ENCODE measurements around the gene FCHSD2.

FCHSD2 gene

DNA sequence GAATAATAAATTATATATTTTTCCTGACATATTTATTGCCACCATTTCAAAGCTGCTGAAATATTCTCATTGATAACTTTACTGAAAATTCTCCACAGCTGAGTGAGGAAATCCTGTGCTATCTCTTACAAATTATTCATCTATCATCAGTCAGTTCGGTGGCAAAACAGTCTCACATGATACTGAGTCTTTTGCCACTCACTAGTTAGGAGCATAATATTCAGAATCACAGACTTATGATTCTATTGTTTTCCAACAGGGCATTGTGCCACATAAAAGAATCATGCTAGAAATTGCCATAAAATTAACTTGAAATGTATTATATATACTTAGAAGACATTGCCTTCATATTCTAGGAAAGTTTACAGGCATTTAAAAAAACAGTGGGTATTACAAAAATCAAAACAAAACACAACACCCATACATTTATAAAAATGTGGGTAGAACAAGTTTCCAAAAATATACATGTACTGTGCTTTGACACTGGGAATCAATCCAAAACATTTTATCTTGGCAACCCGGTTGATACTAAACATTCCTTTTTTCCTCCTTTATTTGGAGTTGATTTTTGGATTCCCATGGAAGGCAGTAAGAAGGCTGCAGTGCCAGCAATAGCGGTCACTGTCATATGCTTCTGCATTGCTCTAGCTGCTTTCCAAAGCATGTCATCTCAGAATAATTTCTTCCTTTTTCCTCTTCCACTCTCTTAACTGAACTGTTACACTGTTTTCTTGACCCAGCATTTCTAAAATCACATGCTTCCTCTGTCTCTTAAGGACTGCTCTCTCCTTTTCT, 285.4 kb downstream of the FCHSD2 start:
- TF ChIP-seq SIN3A (IDR thresholded peaks at IDR 0.05; ENCODE audit: borderline replicate concordance, insufficient read depth, low read length): no peak
- TF ChIP-seq FOXP2 (optimal IDR thresholded peaks at IDR 0.05; ENCODE audit: borderline replicate concordance, extremely low read depth, extremely low read length, insufficient read depth): no peak
- TF ChIP-seq, protein P1, sequence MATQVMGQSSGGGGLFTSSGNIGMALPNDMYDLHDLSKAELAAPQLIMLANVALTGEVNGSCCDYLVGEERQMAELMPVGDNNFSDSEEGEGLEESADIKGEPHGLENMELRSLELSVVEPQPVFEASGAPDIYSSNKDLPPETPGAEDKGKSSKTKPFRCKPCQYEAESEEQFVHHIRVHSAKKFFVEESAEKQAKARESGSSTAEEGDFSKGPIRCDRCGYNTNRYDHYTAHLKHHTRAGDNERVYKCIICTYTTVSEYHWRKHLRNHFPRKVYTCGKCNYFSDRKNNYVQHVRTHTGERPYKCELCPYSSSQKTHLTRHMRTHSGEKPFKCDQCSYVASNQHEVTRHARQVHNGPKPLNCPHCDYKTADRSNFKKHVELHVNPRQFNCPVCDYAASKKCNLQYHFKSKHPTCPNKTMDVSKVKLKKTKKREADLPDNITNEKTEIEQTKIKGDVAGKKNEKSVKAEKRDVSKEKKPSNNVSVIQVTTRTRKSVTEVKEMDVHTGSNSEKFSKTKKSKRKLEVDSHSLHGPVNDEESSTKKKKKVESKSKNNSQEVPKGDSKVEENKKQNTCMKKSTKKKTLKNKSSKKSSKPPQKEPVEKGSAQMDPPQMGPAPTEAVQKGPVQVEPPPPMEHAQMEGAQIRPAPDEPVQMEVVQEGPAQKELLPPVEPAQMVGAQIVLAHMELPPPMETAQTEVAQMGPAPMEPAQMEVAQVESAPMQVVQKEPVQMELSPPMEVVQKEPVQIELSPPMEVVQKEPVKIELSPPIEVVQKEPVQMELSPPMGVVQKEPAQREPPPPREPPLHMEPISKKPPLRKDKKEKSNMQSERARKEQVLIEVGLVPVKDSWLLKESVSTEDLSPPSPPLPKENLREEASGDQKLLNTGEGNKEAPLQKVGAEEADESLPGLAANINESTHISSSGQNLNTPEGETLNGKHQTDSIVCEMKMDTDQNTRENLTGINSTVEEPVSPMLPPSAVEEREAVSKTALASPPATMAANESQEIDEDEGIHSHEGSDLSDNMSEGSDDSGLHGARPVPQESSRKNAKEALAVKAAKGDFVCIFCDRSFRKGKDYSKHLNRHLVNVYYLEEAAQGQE (IDR thresholded peaks at IDR 0.05; ENCODE audit: insufficient read depth in 1 of 2, low read depth in 2 of 2, low read length in 2 of 2): no peak
- TF ChIP-seq TAF1 (IDR thresholded peaks at IDR 0.05; ENCODE audit: borderline replicate concordance, insufficient read depth, low read length): no peak
- no peak for TF ChIP-seq POLR2AphosphoS5 (IDR thresholded peaks at IDR 0.05; ENCODE audit: low read depth, low read length)

- TF ChIP-seq POLR2AphosphoS5 (IDR thresholded peaks at IDR 0.05; ENCODE audit: low read depth, low read length): no peak
- no peak for TF ChIP-seq TAF1 (IDR thresholded peaks at IDR 0.05; ENCODE audit: borderline replicate concordance, insufficient read depth, low read length)
- no peak for TF ChIP-seq SIN3A (IDR thresholded peaks at IDR 0.05; ENCODE audit: borderline replicate concordance, insufficient read depth, low read length)
- no peak for TF ChIP-seq FOXP2 (optimal IDR thresholded peaks at IDR 0.05; ENCODE audit: borderline replicate concordance, extremely low read depth, extremely low read length, insufficient read depth)
- TF ChIP-seq, protein P1 (IDR thresholded peaks at IDR 0.05; ENCODE audit: insufficient read depth in 1 of 2, low read depth in 2 of 2, low read length in 2 of 2): no peak
Observed at GRCh38 chr11:72856065-72856464, 286.1 kb downstream of the FCHSD2 start.

DNA sequence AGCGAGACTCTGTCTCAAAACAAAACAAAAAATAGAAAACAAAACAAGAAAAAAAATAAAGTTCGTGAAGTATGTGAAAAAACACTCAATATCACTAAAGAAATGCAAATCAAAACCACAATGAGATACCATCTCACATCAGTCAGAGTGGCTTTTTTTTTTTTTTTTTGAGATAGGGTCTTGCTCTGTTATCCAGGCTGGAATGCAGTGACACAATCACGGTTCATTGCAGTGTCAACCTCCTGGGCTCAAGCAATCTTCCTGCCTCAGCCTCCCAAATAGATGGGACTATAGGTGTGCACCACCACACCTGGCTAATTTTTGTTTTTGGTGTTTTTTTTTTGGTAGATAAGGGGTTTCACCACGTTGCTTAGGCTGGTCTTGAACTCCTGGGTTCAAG, 290.4 kb downstream of the FCHSD2 start:
- TF ChIP-seq TAF1 (IDR thresholded peaks at IDR 0.05; ENCODE audit: borderline replicate concordance, insufficient read depth, low read length) (no peak), FOXP2 (optimal IDR thresholded peaks at IDR 0.05; ENCODE audit: borderline replicate concordance, extremely low read depth, extremely low read length, insufficient read depth) (no peak), POLR2AphosphoS5 (IDR thresholded peaks at IDR 0.05; ENCODE audit: low read depth, low read length) (no peak), SIN3A (IDR thresholded peaks at IDR 0.05; ENCODE audit: borderline replicate concordance, insufficient read depth, low read length) (no peak)

- TF ChIP-seq FOXP2 (optimal IDR thresholded peaks at IDR 0.05; ENCODE audit: borderline replicate concordance, extremely low read depth, extremely low read length, insufficient read depth) (no peak), TAF1 (IDR thresholded peaks at IDR 0.05; ENCODE audit: borderline replicate concordance, insufficient read depth, low read length) (no peak), SIN3A (IDR thresholded peaks at IDR 0.05; ENCODE audit: borderline replicate concordance, insufficient read depth, low read length) (no peak)
- TF ChIP-seq, protein P1 (IDR thresholded peaks at IDR 0.05; ENCODE audit: insufficient read depth in 1 of 2, low read depth in 2 of 2, low read length in 2 of 2): no peak
Observed at GRCh38 chr11:72850832-72851231, 291.3 kb downstream of the FCHSD2 start.

GRCh38 chr11:72848846-72849466, 293.2 kb downstream of the FCHSD2 start:
- TF ChIP-seq SIN3A (IDR thresholded peaks at IDR 0.05; ENCODE audit: borderline replicate concordance, insufficient read depth, low read length) (no peak), POLR2AphosphoS5 (IDR thresholded peaks at IDR 0.05; ENCODE audit: low read depth, low read length) (no peak), FOXP2 (optimal IDR thresholded peaks at IDR 0.05; ENCODE audit: borderline replicate concordance, extremely low read depth, extremely low read length, insufficient read depth) (no peak), TAF1 (IDR thresholded peaks at IDR 0.05; ENCODE audit: borderline replicate concordance, insufficient read depth, low read length) (no peak)
- TF ChIP-seq, protein P1 (IDR thresholded peaks at IDR 0.05; ENCODE audit: insufficient read depth in 1 of 2, low read depth in 2 of 2, low read length in 2 of 2): no peak

Data from PFSK-1 (cell line).